Mammary microvascular endothelial cell (primary cell): Measurements from ENCODE around the gene MEI4. TPM values are rescaled to one million over a fixed set of nuclear protein-coding genes. Genes with fewer than 3 reads are reported as not detected.

Experiments used
- total RNA-seq: library from RNA; depleted of rRNA; stranded (reverse); fragments of >200 nt; gene quantifications from 2 replicates; pipeline ENCODE4 v1.2.3, GENCODE V29; 2015

MEI4 gene, protein sequence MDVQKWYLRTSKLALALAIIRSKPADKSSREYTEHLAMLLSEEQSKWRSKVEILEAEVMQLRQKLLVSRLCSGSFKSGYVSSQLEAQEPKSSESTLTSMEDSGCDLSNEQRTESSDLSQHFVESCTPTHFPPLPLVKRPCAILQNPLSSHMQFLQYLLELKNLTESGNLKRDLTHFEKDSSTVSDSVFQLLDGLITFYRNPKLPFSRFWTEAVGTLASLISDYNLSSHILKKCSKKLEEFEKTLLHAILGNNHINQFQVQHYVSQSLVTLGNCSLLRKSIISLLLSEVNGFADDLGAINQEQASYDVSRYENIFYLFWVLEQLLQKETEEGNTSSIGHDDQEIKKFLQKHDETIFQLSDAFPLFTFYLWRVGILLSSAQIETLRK
- total RNA-seq = not detected in 2 replicates

DNA sequence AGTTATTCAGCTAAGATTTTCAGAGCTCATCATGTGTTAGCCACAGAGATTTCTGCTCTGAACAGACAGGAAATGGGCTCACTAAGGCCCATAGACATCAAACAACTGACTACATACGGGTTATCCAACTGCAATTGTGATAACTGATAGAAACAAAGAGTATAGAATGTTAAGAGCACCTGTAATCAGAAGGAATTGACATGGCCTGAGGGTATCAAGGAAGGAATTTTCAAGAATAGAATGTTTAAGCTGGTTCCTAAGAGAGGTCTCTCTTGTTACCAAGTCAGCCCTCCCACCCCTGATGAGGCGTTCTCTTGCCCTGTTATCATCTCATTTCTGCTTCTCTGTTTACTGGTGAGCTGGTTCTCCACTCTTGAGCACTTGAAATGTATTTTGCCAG lies at the start of gene MEI4:
Gene MEI4, plus strand, starts transcription at position 301 of the 400 bp plus-strand sequence. CDS start 37,633 bp downstream, outside the sequence.

Other genes starting within 250 kb of the MEI4 start
- 5.9 and 6.1 TPM in 2 replicates for gene HTR1B, start 189.5 kb upstream of the MEI4 start, total RNA-seq